Measurements from ENCODE around the gene TANGO6.

TANGO6 gene

GRCh38 chr16:68907781-68908181 lies 64.5 kb downstream of the TANGO6 start:
- Histone ChIP-seq H3K18ac (ENCODE audit: low read depth in 1 of 2, low read length in 2 of 2) (no peak overlapping the region), H3K9me3 (ENCODE audit: control insufficient read depth, low read length) (no peaks in the 10 kb centered on the region), H2BK12ac (ENCODE audit: low read length in 2 of 2) (no peak overlapping the region), H3K23ac (ENCODE audit: low read length in 2 of 2) (no peak overlapping the region), H3K14ac (ENCODE audit: low read length in 2 of 2) (no peak overlapping the region), H2AK5ac (ENCODE audit: low read length, severe bottlenecking) (no peak overlapping the region), H3K27me3 (ENCODE audit: control insufficient read depth in 1 of 2, insufficient read depth in 1 of 2, low read length in 2 of 2) (no peaks in the 10 kb centered on the region), H2AFZ (ENCODE audit: low read depth, low read length) (no peak overlapping the region), H3K4me1 (ENCODE audit: control insufficient read depth, insufficient read depth, low read depth, low read length) (no peaks in the 10 kb centered on the region), H3K4ac (ENCODE audit: low read depth in 1 of 2, low read length in 2 of 2) (no peak overlapping the region), H2BK15ac (ENCODE audit: low read depth, poor library complexity, severe bottlenecking) (no peak overlapping the region), H4K8ac (ENCODE audit: low read length) (no peak overlapping the region), H2BK120ac (ENCODE audit: low read depth, low read length) (no peak overlapping the region), H3K4me2 (ENCODE audit: low read length, poor library complexity, severe bottlenecking) (no peak overlapping the region), H3K36me3 (ENCODE audit: control insufficient read depth in 1 of 2, insufficient read depth in 2 of 2, low read depth in 1 of 2, low read length in 2 of 2) (peaks cover 6 to 41% of the 10 kb centered on the region in 2 experiments), H2BK5ac (ENCODE audit: low read depth, low read length, poor library complexity, severe bottlenecking) (no peak overlapping the region), H3K4me3 (ENCODE audit: insufficient read depth in 1 of 2, low read depth in 1 of 2, low read length in 2 of 2) (no peak overlapping the region), H3K27ac (ENCODE audit: low read length, poor library complexity, severe bottlenecking) (no peak overlapping the region), H3K79me1 (replicated peaks; ENCODE audit: low read length, poor library complexity, severe bottlenecking) (no peaks in the 10 kb centered on the region), H4K91ac (ENCODE audit: low read length) (no peak overlapping the region), H3K9ac (ENCODE audit: low read length) (no peak overlapping the region)
- DNase-seq = peak; percentile 25
- 90% methylated on average over 2 of the region's 3 CpGs for WGBS

- no peak overlapping the region for H3K9ac ChIP-seq (ENCODE audit: low read length)
- no peak overlapping the region for H2BK15ac ChIP-seq (ENCODE audit: low read depth, poor library complexity, severe bottlenecking)
- no peak overlapping the region for H3K4me3 ChIP-seq (ENCODE audit: insufficient read depth in 1 of 2, low read depth in 1 of 2, low read length in 2 of 2)
- no peak overlapping the region for H3K14ac ChIP-seq (ENCODE audit: low read length in 2 of 2)
- H3K27me3 ChIP-seq (ENCODE audit: control insufficient read depth in 1 of 2, insufficient read depth in 1 of 2, low read length in 2 of 2) = no peaks in the 10 kb centered on the region
- no peak overlapping the region for H2BK12ac ChIP-seq (ENCODE audit: low read length in 2 of 2)
- no peak overlapping the region for H3K18ac ChIP-seq (ENCODE audit: low read depth in 1 of 2, low read length in 2 of 2)
- no peak overlapping the region for H2AFZ ChIP-seq (ENCODE audit: low read depth, low read length)
- no peak overlapping the region for H3K4me2 ChIP-seq (ENCODE audit: low read length, poor library complexity, severe bottlenecking)
- H4K91ac ChIP-seq (ENCODE audit: low read length) = no peak overlapping the region
- H3K9me3 ChIP-seq (ENCODE audit: control insufficient read depth, low read length) = no peaks in the 10 kb centered on the region
- DNase-seq = peak; percentile 19
- no peak overlapping the region for H2BK120ac ChIP-seq (ENCODE audit: low read depth, low read length)
- H3K23ac ChIP-seq (ENCODE audit: low read length in 2 of 2) = no peak overlapping the region
- H2BK5ac ChIP-seq (ENCODE audit: low read depth, low read length, poor library complexity, severe bottlenecking) = no peak overlapping the region
- peaks cover 6 to 36% of the 10 kb centered on the region in 2 experiments for H3K36me3 ChIP-seq (ENCODE audit: control insufficient read depth in 1 of 2, insufficient read depth in 2 of 2, low read depth in 1 of 2, low read length in 2 of 2)
- H3K4ac ChIP-seq (ENCODE audit: low read depth in 1 of 2, low read length in 2 of 2) = no peak overlapping the region
- WGBS = 98% methylated on average over 5 of the region's 8 CpGs
- no peaks in the 10 kb centered on the region for H3K4me1 ChIP-seq (ENCODE audit: control insufficient read depth, insufficient read depth, low read depth, low read length)
- H2AK5ac ChIP-seq (ENCODE audit: low read length, severe bottlenecking) = no peak overlapping the region
- no peak overlapping the region for H4K8ac ChIP-seq (ENCODE audit: low read length)
- no peak overlapping the region for H3K27ac ChIP-seq (ENCODE audit: low read length, poor library complexity, severe bottlenecking)
- H3K79me1 ChIP-seq (replicated peaks; ENCODE audit: low read length, poor library complexity, severe bottlenecking) = no peaks in the 10 kb centered on the region
These were observed 65.9 kb downstream of the TANGO6 start for GRCh38 chr16:68909099-68909733.

GRCh38 chr16:68910051-68910450 lies 66.7 kb downstream of the TANGO6 start:
- Histone ChIP-seq H3K4me2 (ENCODE audit: low read length, poor library complexity, severe bottlenecking) (no peak overlapping the region), H3K79me1 (replicated peaks; ENCODE audit: low read length, poor library complexity, severe bottlenecking) (no peaks in the 10 kb centered on the region), H2AFZ (ENCODE audit: low read depth, low read length) (no peak overlapping the region), H2BK120ac (ENCODE audit: low read depth, low read length) (no peak overlapping the region), H3K18ac (ENCODE audit: low read depth in 1 of 2, low read length in 2 of 2) (no peak overlapping the region), H2BK15ac (ENCODE audit: low read depth, poor library complexity, severe bottlenecking) (no peak overlapping the region), H3K27me3 (ENCODE audit: control insufficient read depth in 1 of 2, insufficient read depth in 1 of 2, low read length in 2 of 2) (no peaks in the 10 kb centered on the region), H3K14ac (ENCODE audit: low read length in 2 of 2) (no peak overlapping the region), H3K9me3 (ENCODE audit: control insufficient read depth, low read length) (no peaks in the 10 kb centered on the region), H4K8ac (ENCODE audit: low read length) (no peak overlapping the region), H4K91ac (ENCODE audit: low read length) (no peak overlapping the region), H2BK5ac (ENCODE audit: low read depth, low read length, poor library complexity, severe bottlenecking) (no peak overlapping the region), H3K23ac (ENCODE audit: low read length in 2 of 2) (no peak overlapping the region), H3K27ac (ENCODE audit: low read length, poor library complexity, severe bottlenecking) (no peak overlapping the region), H3K9ac (ENCODE audit: low read length) (no peak overlapping the region), H2BK12ac (ENCODE audit: low read length in 2 of 2) (no peak overlapping the region), H3K4me3 (ENCODE audit: insufficient read depth in 1 of 2, low read depth in 1 of 2, low read length in 2 of 2) (no peak overlapping the region), H3K4me1 (ENCODE audit: control insufficient read depth, insufficient read depth, low read depth, low read length) (no peaks in the 10 kb centered on the region), H3K4ac (ENCODE audit: low read depth in 1 of 2, low read length in 2 of 2) (no peak overlapping the region), H2AK5ac (ENCODE audit: low read length, severe bottlenecking) (no peak overlapping the region), H3K36me3 (ENCODE audit: control insufficient read depth in 1 of 2, insufficient read depth in 2 of 2, low read depth in 1 of 2, low read length in 2 of 2) (peaks cover 6 to 32% of the 10 kb centered on the region in 2 experiments)
- DNase-seq = no peak
- WGBS = 83% methylated on average over 5 of the region's 5 CpGs

- no peaks in the 10 kb centered on the region for H3K9me3 ChIP-seq (ENCODE audit: control insufficient read depth, low read length)
- H3K14ac ChIP-seq (ENCODE audit: low read length in 2 of 2) = no peak overlapping the region
- H2AFZ ChIP-seq (ENCODE audit: low read depth, low read length) = no peak overlapping the region
- no peak overlapping the region for H2BK15ac ChIP-seq (ENCODE audit: low read depth, poor library complexity, severe bottlenecking)
- no peak overlapping the region for H3K23ac ChIP-seq (ENCODE audit: low read length in 2 of 2)
- no peak overlapping the region for H2AK5ac ChIP-seq (ENCODE audit: low read length, severe bottlenecking)
- H3K18ac ChIP-seq (ENCODE audit: low read depth in 1 of 2, low read length in 2 of 2) = no peak overlapping the region
- H2BK5ac ChIP-seq (ENCODE audit: low read depth, low read length, poor library complexity, severe bottlenecking) = no peak overlapping the region
- peaks cover 11 to 32% of the 10 kb centered on the region in 2 experiments for H3K36me3 ChIP-seq (ENCODE audit: control insufficient read depth in 1 of 2, insufficient read depth in 2 of 2, low read depth in 1 of 2, low read length in 2 of 2)
- H3K4ac ChIP-seq (ENCODE audit: low read depth in 1 of 2, low read length in 2 of 2) = no peak overlapping the region
- H3K4me3 ChIP-seq (ENCODE audit: insufficient read depth in 1 of 2, low read depth in 1 of 2, low read length in 2 of 2) = no peak overlapping the region
- H3K27ac ChIP-seq (ENCODE audit: low read length, poor library complexity, severe bottlenecking) = no peak overlapping the region
- no peak overlapping the region for H3K4me2 ChIP-seq (ENCODE audit: low read length, poor library complexity, severe bottlenecking)
- no peaks in the 10 kb centered on the region for H3K79me1 ChIP-seq (replicated peaks; ENCODE audit: low read length, poor library complexity, severe bottlenecking)
- no peak overlapping the region for H3K9ac ChIP-seq (ENCODE audit: low read length)
- H4K8ac ChIP-seq (ENCODE audit: low read length) = no peak overlapping the region
- H2BK12ac ChIP-seq (ENCODE audit: low read length in 2 of 2) = no peak overlapping the region
- no peak overlapping the region for H2BK120ac ChIP-seq (ENCODE audit: low read depth, low read length)
- no peak for DNase-seq
- WGBS = 100% methylated on average over 2 of the region's 2 CpGs
- peaks cover 1% of the 10 kb centered on the region for H3K4me1 ChIP-seq (ENCODE audit: control insufficient read depth, insufficient read depth, low read depth, low read length)
- no peak overlapping the region for H4K91ac ChIP-seq (ENCODE audit: low read length)
- H3K27me3 ChIP-seq (ENCODE audit: control insufficient read depth in 1 of 2, insufficient read depth in 1 of 2, low read length in 2 of 2) = no peaks in the 10 kb centered on the region
These were observed 72.3 kb downstream of the TANGO6 start for GRCh38 chr16:68915589-68915988.

Data from mesenchymal stem cell (in vitro differentiated cells and primary cell).